Hepatocyte (in vitro differentiated cells): ENCODE data around the gene PROSER1. TPM values are rescaled to one million over a fixed set of nuclear protein-coding genes. Genes with fewer than 3 reads are reported as not detected.

ENCODE experiments used
- DNase-seq: peaks from one replicate; pipeline ENCODE4 v3.0.0-alpha.2; 2016; ENCODE audit warnings: low spot score
- H2AFZ ChIP-seq: fragments of 200-600 bp; sonication (generic); 2 replicates; pipeline ENCODE4 v1.6.0; 2016; ENCODE audit warnings: antibody characterized with exemption, mild to moderate bottlenecking
- H3K27ac ChIP-seq: fragments of 200-600 bp; sonication (generic); 2 replicates; pipeline ENCODE4 v1.5.1; 2016; ENCODE audit warnings: mild to moderate bottlenecking
- H3K27me3 ChIP-seq: fragments of 200-600 bp; sonication (generic); 2 replicates; pipeline ENCODE4 v1.6.1; 2016
- H3K36me3 ChIP-seq: fragments of 200-600 bp; sonication (generic); replicated peaks from 2 replicates; pipeline ENCODE4 v1.5.1; 2016; ENCODE audit warnings: low read depth; ENCODE audit not compliant: insufficient read depth
- H3K4me1 ChIP-seq: fragments of 200-600 bp; sonication (generic); 2 replicates; pipeline ENCODE4 v1.5.1; 2016; ENCODE audit warnings: mild to moderate bottlenecking, moderate library complexity; ENCODE audit not compliant: insufficient read depth
- H3K4me2 ChIP-seq: fragments of 200-600 bp; sonication (generic); 2 replicates; pipeline ENCODE4 v1.6.0; 2016
- H3K4me3 ChIP-seq: fragments of 200-600 bp; sonication (generic); 2 replicates; pipeline ENCODE4 v1.5.1; 2016; ENCODE audit warnings: mild to moderate bottlenecking
- H3K79me2 ChIP-seq: fragments of 200-600 bp; sonication (generic); 2 replicates; pipeline ENCODE4 v1.6.0; 2017; ENCODE audit warnings: mild to moderate bottlenecking
- H3K9me2 ChIP-seq: fragments of 200-600 bp; sonication (generic); replicated peaks from 2 replicates; pipeline ENCODE4 v1.6.0; 2017; ENCODE audit warnings: mild to moderate bottlenecking; ENCODE audit not compliant: insufficient read depth
- H3K9me3 ChIP-seq: fragments of 200-600 bp; sonication (generic); 2 replicates; pipeline ENCODE4 v1.5.1; 2016; ENCODE audit warnings: low read depth, mild to moderate bottlenecking
- H4K20me1 ChIP-seq: fragments of 200-600 bp; sonication (generic); 2 replicates; pipeline ENCODE4 v1.6.0; 2016; ENCODE audit warnings: mild to moderate bottlenecking; ENCODE audit not compliant: insufficient read depth, poor library complexity, severe bottlenecking
- CTCF ChIP-seq: fragments of 200-600 bp; sonication (generic); IDR thresholded peaks from 2 replicates; pipeline ENCODE4 v1.5.1; 2016; ENCODE audit warnings: antibody characterized with exemption, mild to moderate bottlenecking; ENCODE audit not compliant: poor library complexity
- EZH2 ChIP-seq: fragments of 200-600 bp; sonication (generic); IDR thresholded peaks from 2 replicates; pipeline ENCODE4 v1.6.1; 2016; ENCODE audit warnings: antibody characterized with exemption, mild to moderate bottlenecking, borderline replicate concordance
- EZH2phosphoT487 ChIP-seq: fragments of 200-600 bp; sonication (generic); IDR thresholded peaks from one replicate; pipeline ENCODE4 v1.6.1; 2018; ENCODE audit warnings: antibody characterized with exemption, mild to moderate bottlenecking, low read depth, moderate library complexity; ENCODE audit not compliant: unreplicated experiment, severe bottlenecking
- WGBS: methylation state at CpG from one replicate; pipeline ENCODE4 v1.1.6; 2016; ENCODE audit warnings: low lambda C conversion rate; ENCODE audit errors: missing lambda C conversion rate; 5-methylcytosine and 5-hydroxymethylcytosine counted together
- polyA plus RNA-seq: library from polyadenylated mRNA; unstranded; fragments of >200 nt; fragmentation: Nextera tagmentation; extraction: Ambion mirVana; gene quantifications from 2 replicates; pipeline ENCODE4 v1.2.1, GENCODE V29; 2016
- total RNA-seq: library from RNA; depleted of rRNA; stranded (reverse); fragments of >200 nt; gene quantifications from 2 replicates; pipeline ENCODE4 v1.2.3, GENCODE V29; 2014

The PROSER1 gene
- total and polyA plus RNA-seq, 2 experiments from 2014 or later: 11.8 to 22.8 TPM

- Histone ChIP-seq H3K4me3 (no peak overlapping the region), H3K9me2 (no peaks in the 10 kb centered on the region), H4K20me1 (no peaks in the 10 kb centered on the region), H3K27ac (no peak overlapping the region), H2AFZ (no peak overlapping the region), H3K9me3 (no peaks in the 10 kb centered on the region), H3K79me2 (no peaks in the 10 kb centered on the region), H3K4me1 (no peaks in the 10 kb centered on the region), H3K27me3 (no peaks in the 10 kb centered on the region), H3K4me2 (no peak overlapping the region), H3K36me3 (no peaks in the 10 kb centered on the region)
- 52% methylated on average over 9 of the region's 9 CpGs for WGBS
- DNase-seq: peak; percentile 23
- TF ChIP-seq EZH2 (no peak), CTCF (no peak), EZH2phosphoT487 (no peak)
These were observed 57.8 kb downstream of the PROSER1 start for GRCh38 chr13:38979891-38980749.

- no peaks in the 10 kb centered on the region for H3K9me2 ChIP-seq
- no peak overlapping the region for H3K4me2 ChIP-seq
- no peak overlapping the region for H3K4me3 ChIP-seq
- H4K20me1 ChIP-seq: no peaks in the 10 kb centered on the region
- no peaks in the 10 kb centered on the region for H3K9me3 ChIP-seq
- no peaks in the 10 kb centered on the region for H3K36me3 ChIP-seq
- TF ChIP-seq EZH2phosphoT487: no peak
- TF ChIP-seq EZH2: no peak
- TF ChIP-seq CTCF: peak; percentile 26
- DNase-seq: no peak
- H3K79me2 ChIP-seq: no peaks in the 10 kb centered on the region
- H3K4me1 ChIP-seq: no peaks in the 10 kb centered on the region
- H3K27ac ChIP-seq: no peak overlapping the region
- WGBS: 92% methylated on average over 4 of the region's 4 CpGs
- H3K27me3 ChIP-seq: no peaks in the 10 kb centered on the region
- no peak overlapping the region for H2AFZ ChIP-seq
These were observed 67.4 kb downstream of the PROSER1 start for GRCh38 chr13:38970380-38971051.

- H3K4me2 ChIP-seq: no peak overlapping the region
- TF ChIP-seq EZH2phosphoT487: no peak
- no peak for TF ChIP-seq EZH2
- no peak for TF ChIP-seq CTCF
- no peaks in the 10 kb centered on the region for H3K36me3 ChIP-seq
- H3K4me1 ChIP-seq: no peaks in the 10 kb centered on the region
- no peak overlapping the region for H2AFZ ChIP-seq
- H3K9me3 ChIP-seq: no peaks in the 10 kb centered on the region
- DNase-seq: no peak
- H3K9me2 ChIP-seq: no peaks in the 10 kb centered on the region
- no peak overlapping the region for H3K27ac ChIP-seq
- H3K27me3 ChIP-seq: no peaks in the 10 kb centered on the region
- H4K20me1 ChIP-seq: no peaks in the 10 kb centered on the region
- WGBS: 46% methylated on average over 2 of the region's 2 CpGs
- H3K79me2 ChIP-seq: no peaks in the 10 kb centered on the region
- H3K4me3 ChIP-seq: no peak overlapping the region
These were observed 68.7 kb downstream of the PROSER1 start for GRCh38 chr13:38969187-38969586.
